ENCODE measurements around the gene RNF150.
A peak's percentile ranks its signal among the peaks of the same experiment; 100 is the strongest.

The RNF150 gene

GRCh38 chr4:140903522-140904475 lies 229.5 kb downstream of the RNF150 start:
- DNase-seq: no peak

GRCh38 chr4:140901736-140902336 lies 231.4 kb downstream of the RNF150 start:
- no peak for DNase-seq

DNA sequence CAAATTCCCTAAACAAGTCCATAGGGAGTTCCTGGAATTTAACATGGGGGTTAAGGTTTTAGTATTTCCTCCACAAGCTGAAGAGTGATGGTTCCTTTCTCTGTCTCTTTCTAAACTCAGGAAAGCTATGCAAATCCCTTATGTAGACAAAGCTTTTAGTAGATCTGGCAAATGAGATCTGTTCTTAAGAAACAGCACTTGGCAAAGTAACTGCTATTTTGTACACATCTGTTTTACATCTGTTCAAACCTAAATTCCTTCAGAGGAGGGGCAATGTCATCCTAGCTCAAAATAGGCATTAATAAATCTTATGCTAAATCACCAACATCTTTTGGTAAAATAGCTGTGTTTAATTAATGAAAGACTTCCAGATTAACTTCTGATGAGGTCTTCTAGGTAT lies 239.3 kb downstream of the RNF150 start:
- DNase-seq: peak; percentile 20

GRCh38 chr4:140888054-140888453 lies 245.2 kb downstream of the RNF150 start:
- no peak for DNase-seq

DNA sequence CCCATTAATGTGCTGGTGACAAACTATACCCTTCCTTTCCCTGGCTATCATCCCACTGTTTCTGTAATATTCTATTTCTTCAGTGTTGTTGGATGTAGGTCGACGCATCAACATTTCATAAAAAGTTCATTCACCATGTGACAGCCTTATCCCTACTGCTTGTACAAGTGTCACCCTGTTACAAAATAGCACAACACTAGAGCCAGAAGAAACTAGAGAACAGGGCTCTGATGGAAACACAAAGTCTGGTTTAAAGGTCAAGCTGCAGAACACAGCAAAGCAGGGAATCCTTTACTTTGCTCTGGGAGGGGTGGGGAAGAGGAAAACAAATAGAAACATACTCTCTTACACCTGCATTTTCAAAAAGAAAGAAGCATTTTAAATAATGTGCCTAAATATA lies 245.8 kb downstream of the RNF150 start:
- DNase-seq: no peak

- DNase-seq: peak; percentile 68
These were observed 248.7 kb downstream of the RNF150 start for GRCh38 chr4:140884431-140885058.

DNA sequence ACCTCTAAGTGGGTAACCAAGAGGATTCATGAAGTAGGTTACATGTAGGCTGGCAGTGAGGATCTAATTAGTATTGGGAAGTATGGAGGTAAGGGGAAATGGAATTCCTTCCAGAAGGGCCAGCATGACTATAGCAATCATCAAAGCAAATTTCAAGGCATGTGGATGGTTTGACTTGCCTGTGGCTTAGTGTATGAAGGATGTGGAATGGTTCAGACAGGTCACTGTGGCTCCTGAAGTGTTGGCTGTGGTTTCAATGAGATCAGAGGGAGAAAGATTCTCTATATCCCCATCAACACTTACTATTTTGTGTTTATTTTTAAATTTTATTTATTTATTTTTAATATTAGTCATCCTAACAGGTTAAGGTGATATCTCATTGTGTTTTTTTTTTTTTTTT lies 255.5 kb downstream of the RNF150 start:
- no peak for DNase-seq

- peak; percentile 27 for DNase-seq
These were observed 256.5 kb downstream of the RNF150 start for GRCh38 chr4:140876615-140877364.

DNA sequence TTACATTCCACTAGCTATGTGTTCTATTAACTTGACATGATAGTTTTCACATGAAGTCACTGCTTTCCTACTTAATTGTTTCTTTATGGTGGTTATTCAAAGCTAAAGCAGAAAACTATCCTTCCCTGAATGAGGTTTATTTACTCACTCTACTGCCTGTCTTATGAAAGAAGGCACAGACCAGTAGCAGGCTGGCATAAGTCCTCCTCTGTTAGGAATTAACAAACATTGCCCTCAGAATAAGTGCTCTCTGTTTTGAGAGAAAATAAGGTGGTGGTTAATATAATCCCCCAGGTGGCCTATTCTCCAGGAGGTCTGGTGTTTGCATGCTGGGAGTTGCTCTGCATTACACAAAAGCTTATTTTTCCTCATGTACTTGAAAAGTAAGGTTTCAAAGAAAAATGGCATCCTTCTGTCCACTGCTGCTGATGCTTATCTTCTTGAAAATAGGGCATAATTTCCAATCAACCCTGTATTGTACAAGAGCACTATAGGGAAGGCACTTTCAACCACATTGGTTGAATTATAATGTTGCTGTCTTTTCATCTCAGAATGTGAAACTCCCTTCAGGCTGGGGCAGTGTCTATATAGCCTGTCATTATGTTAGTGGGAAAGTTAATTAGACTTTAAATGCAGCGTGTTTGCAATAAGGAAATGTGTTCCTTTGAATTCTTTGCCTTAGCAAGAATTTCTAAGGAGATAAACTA lies 257.4 kb downstream of the RNF150 start:
- DNase-seq: no peak

GRCh38 chr4:140874056-140874455 lies 259.2 kb downstream of the RNF150 start:
- DNase-seq: no peak

GRCh38 chr4:140871368-140871767 lies 261.9 kb downstream of the RNF150 start:
- DNase-seq: no peak

DNA sequence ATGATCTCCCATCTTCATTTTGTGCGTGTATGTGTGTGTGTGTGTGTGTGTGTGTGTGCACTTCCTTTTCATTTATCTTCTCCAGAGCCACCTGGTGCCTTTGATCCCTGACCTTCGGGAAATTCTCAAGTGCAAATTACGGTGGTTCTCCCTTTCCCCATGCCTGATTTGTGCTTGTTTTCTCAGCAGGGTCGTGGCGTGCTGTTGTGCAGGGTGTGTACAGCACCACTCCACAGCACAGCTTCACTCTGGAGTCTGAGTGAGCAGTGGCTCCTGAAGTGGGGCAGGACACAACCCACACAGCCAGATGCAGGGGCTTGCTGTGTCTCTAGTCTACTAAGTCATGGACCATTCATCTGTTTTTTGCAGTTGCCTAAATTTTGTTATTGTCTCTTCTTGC lies 262.8 kb downstream of the RNF150 start:
- no peak for DNase-seq

GRCh38 chr4:140869446-140869845 lies 263.8 kb downstream of the RNF150 start:
- DNase-seq: no peak

GRCh38 chr4:140867356-140867755 lies 265.9 kb downstream of the RNF150 start:
- no peak for DNase-seq

DNA sequence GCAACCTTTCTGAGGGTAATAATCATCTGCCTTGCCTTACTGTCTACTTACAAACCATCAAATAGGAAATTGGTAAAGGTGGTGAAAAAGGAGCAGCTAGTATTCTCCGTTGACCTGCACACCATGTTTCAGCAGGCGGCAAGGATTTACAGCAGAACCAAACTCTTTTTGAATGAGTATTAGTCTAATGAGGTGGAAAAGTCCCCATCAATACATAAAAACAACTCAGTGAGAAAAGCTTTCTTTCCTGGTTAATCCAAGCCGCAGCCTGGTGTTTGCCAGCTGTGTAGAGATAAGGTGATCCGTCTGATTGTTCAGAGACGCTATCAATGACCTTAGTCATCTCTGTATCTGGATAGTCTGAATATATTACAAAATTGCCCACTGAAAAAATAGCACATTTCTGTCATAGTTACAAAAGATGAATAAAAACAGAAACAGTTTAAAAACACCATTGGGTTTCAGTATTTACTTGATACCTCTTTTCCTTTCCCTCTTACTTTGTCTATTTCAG lies 266.7 kb downstream of the RNF150 start:
- DNase-seq: no peak

DNA sequence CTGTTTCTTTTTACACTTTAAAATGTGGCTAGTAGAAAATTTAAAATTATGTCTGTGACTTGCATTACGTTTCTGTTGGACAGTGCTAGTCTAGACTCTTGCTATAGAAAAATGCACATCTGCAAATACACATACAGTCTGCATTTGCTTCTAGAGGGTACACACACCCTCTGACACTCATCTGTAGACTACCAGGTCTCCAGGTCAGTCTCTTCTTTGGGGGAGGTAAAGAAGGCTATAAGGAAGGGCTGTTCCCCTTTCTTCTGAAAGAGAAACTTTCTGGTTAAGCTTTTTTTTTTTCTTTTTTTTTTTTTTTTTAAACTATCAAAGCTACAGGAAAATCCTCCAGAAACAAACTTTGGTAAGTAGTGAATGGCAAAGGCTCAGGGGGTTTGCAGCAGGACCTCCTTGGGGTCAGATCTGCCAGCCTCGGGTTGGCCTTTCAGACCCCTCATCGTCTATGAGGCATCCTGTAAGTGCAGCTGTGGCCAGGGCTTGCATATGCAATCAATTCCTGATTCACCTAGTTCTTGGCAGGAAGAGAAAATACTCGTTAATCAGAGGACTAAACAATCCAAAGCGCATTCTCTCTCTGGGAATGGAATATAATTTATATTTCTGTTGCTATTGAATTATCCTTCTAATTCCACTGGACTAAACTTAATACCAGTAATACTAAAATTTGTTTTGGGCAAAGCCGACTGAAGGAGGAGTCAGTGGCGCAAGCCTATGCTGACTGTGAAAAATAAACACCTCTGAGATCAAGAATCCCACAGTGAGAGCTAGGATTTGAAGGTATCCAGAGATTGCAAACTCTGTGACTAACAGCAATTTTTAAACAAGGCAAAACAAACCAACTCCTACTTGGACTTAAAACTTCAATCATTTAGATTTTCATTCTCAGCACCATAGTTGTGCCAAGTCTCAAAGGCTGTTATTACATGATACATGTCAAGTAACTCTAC lies 267.7 kb downstream of the RNF150 start:
- no peak for DNase-seq

GRCh38 chr4:140863197-140863596 lies 270.1 kb downstream of the RNF150 start:
- DNase-seq: no peak

DNA sequence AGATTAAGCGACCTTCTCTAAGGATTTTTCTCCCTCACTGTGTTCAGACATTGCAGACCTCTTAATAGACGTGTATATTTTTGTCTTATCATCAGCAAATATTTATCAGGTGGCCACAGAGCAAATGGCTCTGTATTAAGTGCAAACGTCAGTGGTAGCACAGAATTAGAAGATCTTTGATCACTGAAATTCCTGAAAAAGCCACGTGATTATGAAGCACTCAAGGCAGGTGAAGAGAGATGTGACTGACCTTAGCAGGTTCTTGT lies 271.2 kb downstream of the RNF150 start:
- DNase-seq: no peak

DNA sequence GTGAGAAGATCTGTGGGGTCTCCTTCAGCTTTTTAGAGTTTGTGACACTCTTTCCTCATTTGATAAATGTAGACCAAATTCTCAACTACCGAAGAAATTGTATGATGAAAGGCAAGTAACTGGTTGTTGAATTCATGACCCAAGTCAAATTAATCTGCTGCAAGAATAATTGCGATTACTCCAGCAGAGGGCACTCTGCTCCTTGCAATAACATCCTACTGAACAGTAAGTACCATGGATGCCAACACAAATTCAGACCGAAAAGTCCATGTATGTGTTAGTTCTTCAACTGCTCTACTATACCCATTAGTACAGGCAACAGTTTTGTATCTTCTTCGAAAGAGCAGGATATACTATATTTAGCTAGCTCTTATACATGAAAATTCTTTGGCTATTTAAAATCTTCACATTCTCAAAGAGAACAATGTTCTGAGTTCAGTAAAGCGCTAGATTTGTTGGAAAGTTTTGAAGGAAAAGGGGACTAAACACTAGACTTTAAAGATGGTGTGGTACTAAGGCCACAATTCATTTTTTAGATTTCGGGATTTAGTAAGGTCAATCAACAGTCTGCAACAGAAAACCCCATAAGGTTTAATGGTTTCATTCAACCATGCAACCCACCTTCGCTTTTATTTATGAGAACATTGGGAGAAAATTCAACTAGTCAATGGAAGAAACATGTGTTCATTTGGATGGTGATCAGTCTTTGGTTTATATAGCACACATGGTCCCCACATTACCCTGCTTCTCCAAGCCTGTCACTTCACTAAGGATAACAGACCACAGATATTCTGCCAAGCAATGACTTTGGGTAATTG lies 271.7 kb downstream of the RNF150 start:
- DNase-seq: peak; percentile 78

DNA sequence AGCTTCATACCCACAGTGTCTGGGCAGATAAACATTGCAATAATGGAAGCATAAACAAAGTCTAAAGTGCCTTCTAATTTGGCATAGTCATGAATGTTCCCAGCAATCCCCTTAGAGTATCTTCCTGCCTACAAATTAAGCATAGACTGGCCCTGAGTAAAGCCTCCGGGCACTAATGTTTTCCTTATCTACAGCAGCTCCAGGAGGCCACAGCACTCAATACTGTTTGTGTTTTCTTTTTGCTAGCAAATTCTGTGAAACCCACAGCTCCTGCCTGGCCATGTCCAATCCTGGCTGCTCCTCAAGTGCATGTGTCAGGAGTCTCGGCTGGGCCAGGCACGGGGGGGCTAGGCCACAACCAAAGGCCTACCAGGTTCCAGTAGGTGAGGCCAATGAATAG lies 274.4 kb downstream of the RNF150 start:
- DNase-seq: peak; percentile 4

All from EL (cell line).